ENCODE measurements around the gene WAPL.
A peak's percentile ranks its signal among the peaks of the same experiment; 100 is the strongest.

The WAPL gene

GRCh38 chr10:86409183-86409582, 112.4 kb downstream of the WAPL start:
- H3K4me3 ChIP-seq (ENCODE audit: low read depth, low read length) = no peak overlapping the region
- TF ChIP-seq CTCF (IDR thresholded peaks at IDR 0.05; ENCODE audit: low read depth, low read length) = no peak

- no peak for TF ChIP-seq CTCF (IDR thresholded peaks at IDR 0.05; ENCODE audit: low read depth, low read length)
- H3K4me3 ChIP-seq (ENCODE audit: low read depth, low read length) = no peak overlapping the region
These were observed 118.3 kb downstream of the WAPL start for GRCh38 chr10:86403183-86403797.

GRCh38 chr10:86402283-86402941, 119.2 kb downstream of the WAPL start:
- TF ChIP-seq CTCF (IDR thresholded peaks at IDR 0.05; ENCODE audit: low read depth, low read length) = no peak
- H3K4me3 ChIP-seq (ENCODE audit: low read depth, low read length) = no peak overlapping the region

GRCh38 chr10:86401588-86402282, 119.9 kb downstream of the WAPL start:
- peak overlapping the region; percentile 70 for H3K4me3 ChIP-seq (ENCODE audit: low read depth, low read length)
- TF ChIP-seq CTCF (IDR thresholded peaks at IDR 0.05; ENCODE audit: low read depth, low read length) = no peak

GRCh38 chr10:86400705-86401587, 120.6 kb downstream of the WAPL start:
- no peak for TF ChIP-seq CTCF (IDR thresholded peaks at IDR 0.05; ENCODE audit: low read depth, low read length)
- peak overlapping the region; percentile 70 for H3K4me3 ChIP-seq (ENCODE audit: low read depth, low read length)

- peak overlapping the region; percentile 70 for H3K4me3 ChIP-seq (ENCODE audit: low read depth, low read length)
- peak; percentile 80 for TF ChIP-seq CTCF (IDR thresholded peaks at IDR 0.05; ENCODE audit: low read depth, low read length)
These were observed 121.5 kb downstream of the WAPL start for GRCh38 chr10:86399879-86400704.

Measured in WI38 (cell line).